Natural killer cell (primary cell): ENCODE data around the gene ASB1. TPM values are rescaled to one million over a fixed set of nuclear protein-coding genes. Genes with fewer than 3 reads are reported as not detected.
A peak's percentile ranks its signal among the peaks of the same experiment; 100 is the strongest.

Source experiments
- ATAC-seq, 3 donors: fragments of 150-1000 bp in 2 of 3; fragments of 200-7000 bp in 1 of 3; cut with Tn5 transposase; 1 replicate in 1 of 3; 2 replicates in 2 of 3; pipeline ENCODE4 v1.10.0; 2021; ENCODE audit warnings: mild to moderate bottlenecking in 2 of 3, moderate library complexity in 2 of 3
- DNase-seq, 2 donors: peaks; one replicate each; pipeline versions ENCODE4 v3.0.0 to v3.0.0-alpha.2; 2013 to 2021; ENCODE audit warnings: mixed read lengths in 1 of 2
- H3K27ac ChIP-seq: one replicate; pipeline ENCODE4 v1.5.1; 2013; ENCODE audit warnings: mild to moderate bottlenecking, low read length
- H3K27me3 ChIP-seq: one replicate; pipeline ENCODE4 v1.6.1; 2013; ENCODE audit warnings: low read length; ENCODE audit not compliant: control insufficient read depth, insufficient read depth
- H3K36me3 ChIP-seq: one replicate; pipeline ENCODE4 v1.6.1; 2013; ENCODE audit warnings: low read length; ENCODE audit not compliant: control insufficient read depth, insufficient read depth
- H3K4me1 ChIP-seq: one replicate; pipeline ENCODE4 v1.6.1; 2013; ENCODE audit warnings: low read length; ENCODE audit not compliant: control insufficient read depth, insufficient read depth
- H3K4me3 ChIP-seq: one replicate; pipeline ENCODE4 v1.5.1; 2013; ENCODE audit warnings: low read length
- H3K9me3 ChIP-seq: one replicate; pipeline ENCODE4 v1.6.1; 2013; ENCODE audit warnings: low read length; ENCODE audit not compliant: control insufficient read depth, insufficient read depth
- H3K27ac Mint-ChIP-seq, 2 donors: one replicate each; pipeline ENCODE4 v1.8.0; 2022; ENCODE audit warnings: mild to moderate bottlenecking in 2 of 2, mixed read lengths in 2 of 2, moderate library complexity in 1 of 2
- H3K27me3 Mint-ChIP-seq, 2 donors: one replicate each; pipeline ENCODE4 v1.8.0; 2022; ENCODE audit warnings: low read depth in 2 of 2, mixed read lengths in 2 of 2
- H3K36me3 Mint-ChIP-seq: one replicate; pipeline ENCODE4 v1.8.0; 2022; ENCODE audit warnings: mixed read lengths
- H3K4me1 Mint-ChIP-seq, 2 donors: one replicate each; pipeline ENCODE4 v1.8.0; 2022; ENCODE audit warnings: mixed read lengths in 2 of 2
- H3K4me3 Mint-ChIP-seq: one replicate; pipeline ENCODE4 v1.8.0; 2022; ENCODE audit warnings: mild to moderate bottlenecking, moderate library complexity, mixed read lengths
- H3K9me3 Mint-ChIP-seq, 2 donors: one replicate each; pipeline ENCODE4 v1.8.0; 2022; ENCODE audit warnings: mixed read lengths in 2 of 2
- CTCF ChIP-seq: fragments of 200-600 bp; IDR thresholded peaks from one replicate; pipeline ENCODE4 v1.8.0; 2022; ENCODE audit warnings: antibody characterized with exemption
- WGBS: methylation state at CpG from one replicate; pipeline ENCODE4 v1.1.7; 2013; ENCODE audit warnings: missing lambda C conversion rate; ENCODE audit not compliant: insufficient coverage; 5-methylcytosine and 5-hydroxymethylcytosine counted together
- intact Hi-C: fragments of 100-400 bp; cut with micrococcal nuclease; formaldehyde crosslinking; loops from one replicate; pipeline ENCODE4 v1.14.2; 2022
- total RNA-seq, 4 donors: library from RNA; stranded (reverse); fragments of 120-200 nt in 1 of 4; gene quantifications; one replicate each; pipeline versions ENCODE4 v1.2.3 to v1.2.4, GENCODE V29; 2013 to 2022

Gene ASB1
- total RNA-seq, 3 donors from 2014 or later (not counting 1 experiment from before 2014, with no cell fraction given), result 38.3 to 47.5 (median 38.9) TPM

- DNase-seq (no peak), ATAC-seq (no peak)
- H3K27ac Mint-ChIP-seq, result no peak overlapping the region
- no peaks in the 10 kb centered on the region for H3K27me3 ChIP-seq
- H3K4me3 ChIP-seq, result no peak overlapping the region
- H3K4me3 Mint-ChIP-seq, result no peak overlapping the region
- no peak for TF ChIP-seq CTCF
- H3K27me3 Mint-ChIP-seq, result no peaks in the 10 kb centered on the region
- H3K9me3 ChIP-seq, result no peaks in the 10 kb centered on the region
- no CpG with 5 or more reads among the region's 1 CpG for WGBS
- H3K4me1 ChIP-seq, result no peaks in the 10 kb centered on the region
- H3K36me3 ChIP-seq, result no peaks in the 10 kb centered on the region
- H3K27ac ChIP-seq, result no peak overlapping the region
- H3K9me3 Mint-ChIP-seq, result peaks cover 3 to 13% of the 10 kb centered on the region in 2 donors
- intact Hi-C loops, result no loop called here
- H3K36me3 Mint-ChIP-seq, result peaks cover 11% of the 10 kb centered on the region
- no peaks in the 10 kb centered on the region for H3K4me1 Mint-ChIP-seq
Measured at GRCh38 chr2:238479847-238480246, 53.1 kb downstream of the ASB1 start.

- 93% methylated on average over 6 of the region's 6 CpGs for WGBS
- DNase-seq, result no peak
- Histone ChIP-seq H3K27ac (no peak overlapping the region), H3K4me3 (no peak overlapping the region), H3K9me3 (no peaks in the 10 kb centered on the region), H3K27me3 (no peaks in the 10 kb centered on the region), H3K4me1 (no peaks in the 10 kb centered on the region), H3K36me3 (no peaks in the 10 kb centered on the region)
- intact Hi-C loops, result no loop called here
- Mint-ChIP-seq H3K4me1 (no peaks in the 10 kb centered on the region), H3K27me3 (no peaks in the 10 kb centered on the region), H3K4me3 (no peak overlapping the region), H3K9me3 (peaks cover 3 to 10% of the 10 kb centered on the region in 2 donors), H3K27ac (no peak overlapping the region), H3K36me3 (peaks cover 11% of the 10 kb centered on the region)
- ATAC-seq, result no peak
- no peak for TF ChIP-seq CTCF
Measured at GRCh38 chr2:238483021-238483420, 56.3 kb downstream of the ASB1 start.

DNA sequence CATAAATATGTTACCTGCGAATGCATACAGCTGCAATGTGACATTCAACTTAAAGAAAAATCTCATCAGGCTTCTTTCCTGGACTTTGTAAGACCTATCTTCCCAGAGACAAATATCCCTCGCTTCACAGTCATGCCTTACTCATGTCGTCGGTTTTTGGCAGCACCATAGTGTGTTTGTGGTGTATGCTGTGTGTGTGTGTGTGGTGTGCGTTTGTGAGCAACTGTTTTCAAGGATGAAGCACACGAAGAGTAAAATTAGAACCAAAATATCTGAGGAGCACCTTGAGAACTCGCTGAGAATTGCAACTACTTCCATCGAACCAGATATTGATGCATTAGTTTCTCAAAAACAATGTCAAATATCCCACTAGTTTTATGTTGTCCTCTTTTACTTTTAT, 56.9 kb downstream of the ASB1 start:
- Histone ChIP-seq H3K4me3 (no peak overlapping the region), H3K4me1 (no peaks in the 10 kb centered on the region), H3K27me3 (no peaks in the 10 kb centered on the region), H3K9me3 (no peaks in the 10 kb centered on the region), H3K27ac (no peak overlapping the region), H3K36me3 (no peaks in the 10 kb centered on the region)
- Mint-ChIP-seq H3K36me3 (peaks cover 11% of the 10 kb centered on the region), H3K9me3 (peaks cover 3 to 10% of the 10 kb centered on the region in 2 donors), H3K27ac (no peak overlapping the region), H3K4me1 (no peaks in the 10 kb centered on the region), H3K27me3 (no peaks in the 10 kb centered on the region), H3K4me3 (no peak overlapping the region)
- no peak for TF ChIP-seq CTCF
- ATAC-seq (no peak), DNase-seq (peak in 1 of 2 donors; percentile 6)
- 95% methylated on average over 6 of the region's 8 CpGs for WGBS
- intact Hi-C loops, result no loop called here
